NOMO-1 treated with dmso at 0.1 percent for 144 hours (cell line): ENCODE data around the gene PSKH1.

ENCODE experiments used
- DNase-seq: peaks from one replicate; lab custom pipeline; 2025; ENCODE audit not compliant: unreplicated experiment; lab: John Stamatoyannopoulos, UW

Gene PSKH1

DNA sequence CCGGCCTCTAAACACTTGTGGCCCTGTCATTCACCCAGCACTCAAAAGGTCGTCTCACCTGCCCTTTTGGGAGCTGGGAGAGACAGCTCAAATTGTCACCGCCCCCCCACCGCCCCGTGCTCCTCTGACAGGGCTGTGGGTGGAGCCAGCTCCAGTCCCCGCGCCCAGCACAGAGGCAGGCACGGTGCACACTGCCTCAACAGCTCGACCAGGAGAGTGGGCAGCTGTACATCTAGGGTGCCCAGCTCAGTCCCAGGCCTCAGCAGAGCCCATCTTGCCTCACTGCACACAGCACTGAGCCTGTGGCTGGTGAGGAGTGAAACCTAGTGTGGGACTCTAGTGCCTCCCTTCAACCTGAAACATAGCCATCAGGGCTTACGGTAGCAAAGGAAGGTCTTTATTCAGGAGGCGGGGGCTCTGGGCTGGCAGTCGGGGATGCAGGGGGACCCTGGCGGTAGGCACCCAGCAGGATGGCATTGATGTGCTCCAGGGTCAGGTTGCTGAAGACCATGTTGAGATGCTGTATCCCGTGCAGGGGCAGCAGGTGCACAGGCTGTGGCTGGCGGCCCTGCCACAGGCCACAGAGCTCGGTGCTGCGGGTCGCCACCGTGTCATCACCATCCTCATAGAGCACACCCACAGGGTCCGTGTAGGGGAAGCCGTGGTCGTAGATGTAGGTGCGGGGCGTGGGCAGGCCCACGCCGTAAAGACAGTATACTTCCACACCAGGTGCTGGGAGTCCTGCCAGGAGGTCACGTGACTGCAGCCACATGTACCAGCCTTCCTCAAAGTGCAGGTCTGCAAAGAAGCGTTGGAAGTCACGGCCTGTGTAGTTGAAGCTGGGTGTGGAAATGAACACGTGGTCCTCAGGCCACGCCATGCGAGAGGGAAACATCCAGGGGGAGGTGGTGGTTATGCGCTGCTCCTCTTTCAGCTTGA lies 46.7 kb downstream of the PSKH1 start:
- DNase-seq, result no peak

- no peak for DNase-seq
Observed at GRCh38 chr16:67940446-67941089, 47.5 kb downstream of the PSKH1 start.

DNA sequence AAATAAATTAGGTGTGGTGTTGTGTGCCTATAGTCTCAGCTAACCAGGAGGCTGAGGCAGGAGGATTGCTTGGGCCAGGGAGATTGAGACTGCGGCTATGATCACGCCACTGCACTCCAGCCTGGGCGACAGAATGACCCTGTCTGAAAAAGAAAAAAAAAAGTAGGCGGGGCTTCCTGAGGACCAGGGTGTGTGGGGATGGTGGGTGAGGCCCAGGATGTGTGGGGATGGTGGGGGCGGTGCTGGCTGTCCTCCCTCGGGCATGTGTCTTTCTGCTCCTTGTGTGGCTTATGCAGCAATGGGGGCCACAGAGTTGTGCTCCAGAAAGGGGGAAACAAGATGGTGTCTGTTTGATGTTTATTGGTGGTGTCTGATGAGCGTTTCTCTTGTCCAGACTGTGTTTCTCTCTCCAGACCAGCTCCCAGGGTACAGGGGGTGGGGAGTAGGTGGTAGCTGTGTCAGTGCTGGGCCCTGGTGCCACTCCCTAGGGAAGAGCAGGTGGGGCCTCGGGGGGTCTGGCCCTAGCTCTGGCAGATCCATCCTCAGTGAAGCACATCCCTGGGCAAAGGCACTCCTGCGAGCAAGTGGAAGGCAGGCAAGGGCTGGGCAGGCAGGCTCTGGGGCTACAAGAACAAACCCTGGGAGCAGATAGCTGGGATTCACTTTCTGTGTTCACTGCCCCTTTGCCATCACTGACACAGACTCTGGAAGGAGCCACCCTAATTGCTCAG lies 48.6 kb downstream of the PSKH1 start:
- DNase-seq, result no peak

DNA sequence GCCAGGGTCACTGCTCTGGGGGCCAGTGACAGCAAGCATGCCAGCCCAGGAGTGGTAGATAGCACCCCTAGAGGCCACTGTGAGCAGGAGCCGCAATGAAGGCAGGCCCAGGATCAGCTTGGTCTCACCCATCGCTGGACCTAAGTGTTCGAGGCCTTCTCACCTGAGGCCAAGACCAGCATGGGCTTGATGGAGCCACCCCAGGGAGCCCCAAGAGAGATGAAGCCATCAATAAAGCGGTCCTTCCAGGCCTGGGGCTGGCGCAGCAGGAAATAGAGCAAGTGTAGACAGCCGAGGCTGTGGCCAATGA lies 49.1 kb downstream of the PSKH1 start:
- DNase-seq, result no peak

- DNase-seq, result no peak
Observed at GRCh38 chr16:67942510-67943255, 49.6 kb downstream of the PSKH1 start.

- DNase-seq, result no peak
Observed at GRCh38 chr16:67943256-67943618, 50.2 kb downstream of the PSKH1 start.

DNA sequence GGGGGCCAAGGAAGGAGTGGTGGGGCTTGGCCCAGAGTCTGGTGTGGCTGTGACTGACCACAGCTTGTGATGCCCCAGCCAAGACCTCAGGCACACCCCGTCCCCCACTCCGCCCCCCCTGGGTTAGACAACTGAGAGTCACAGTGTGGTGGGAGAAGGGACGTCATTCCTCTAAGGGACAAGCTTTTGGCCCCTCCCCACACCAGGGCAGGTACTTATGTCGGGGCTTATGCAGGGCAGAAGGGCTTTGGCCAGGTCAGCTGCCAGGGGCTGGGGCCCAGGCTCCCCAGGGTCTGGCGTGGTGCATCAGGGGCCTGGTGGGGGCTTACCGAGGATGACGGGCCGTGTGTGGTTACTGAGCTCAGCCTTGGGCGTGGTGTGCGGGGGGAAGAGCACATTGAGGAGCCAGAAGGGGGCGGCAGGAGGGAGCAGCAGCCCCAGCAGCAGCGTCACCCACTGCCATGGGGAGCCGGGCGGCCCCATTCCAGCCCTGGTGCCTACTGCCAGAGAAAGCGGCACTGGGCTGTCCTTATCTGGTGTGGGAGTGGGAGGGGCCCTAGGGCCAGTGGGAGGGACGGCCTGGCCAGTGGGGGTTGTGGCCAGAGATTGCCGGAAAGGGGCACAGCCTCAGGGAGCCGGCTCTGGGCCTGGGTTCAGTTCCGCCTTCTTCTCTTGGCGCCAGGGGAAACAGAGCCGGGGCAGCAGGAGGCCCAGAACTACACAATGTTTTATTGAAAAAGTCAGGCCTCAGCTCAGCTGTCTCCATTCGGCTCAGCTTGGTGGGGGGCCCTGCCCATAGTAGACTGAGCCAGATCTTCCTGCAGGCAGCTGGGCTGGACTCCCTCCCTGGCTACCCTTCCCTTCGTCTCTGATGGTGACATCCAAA lies 50.8 kb downstream of the PSKH1 start, which contains the start of gene LCAT:
Gene LCAT, minus strand, starts transcription at position 502 of the 886 bp plus-strand sequence. Its CDS starts 19 bp downstream, at position 483.
- DNase-seq, result peak; percentile 42

GRCh38 chr16:67944690-67945391 lies 51.8 kb downstream of the PSKH1 start:
- no peak for DNase-seq

DNA sequence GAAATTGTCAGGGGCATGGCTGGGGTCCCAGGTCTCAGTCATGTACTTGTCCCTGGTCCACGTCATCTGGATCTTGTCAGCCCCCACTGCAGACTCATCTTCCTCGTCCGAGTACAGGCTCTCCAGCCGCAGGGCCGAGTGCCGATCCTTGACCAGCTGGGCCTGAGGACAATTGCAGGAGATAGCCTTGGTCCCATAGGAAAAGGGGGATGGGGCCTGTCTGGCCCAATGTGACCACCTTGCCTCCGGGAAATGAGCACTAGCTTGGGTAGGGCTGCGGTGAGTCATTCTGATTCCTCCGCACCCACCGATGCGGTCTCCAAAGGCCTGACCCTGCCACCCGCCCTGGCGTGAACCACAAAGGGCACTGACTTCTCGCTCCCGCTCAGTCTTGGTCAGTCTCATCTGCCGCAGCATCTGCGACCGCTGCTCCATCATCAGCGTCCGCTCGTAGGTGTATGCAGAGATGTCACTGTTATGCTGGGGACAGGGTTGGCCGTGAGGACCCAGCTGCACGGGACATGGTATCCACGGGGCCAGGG lies 52.4 kb downstream of the PSKH1 start:
- no peak for DNase-seq

DNA sequence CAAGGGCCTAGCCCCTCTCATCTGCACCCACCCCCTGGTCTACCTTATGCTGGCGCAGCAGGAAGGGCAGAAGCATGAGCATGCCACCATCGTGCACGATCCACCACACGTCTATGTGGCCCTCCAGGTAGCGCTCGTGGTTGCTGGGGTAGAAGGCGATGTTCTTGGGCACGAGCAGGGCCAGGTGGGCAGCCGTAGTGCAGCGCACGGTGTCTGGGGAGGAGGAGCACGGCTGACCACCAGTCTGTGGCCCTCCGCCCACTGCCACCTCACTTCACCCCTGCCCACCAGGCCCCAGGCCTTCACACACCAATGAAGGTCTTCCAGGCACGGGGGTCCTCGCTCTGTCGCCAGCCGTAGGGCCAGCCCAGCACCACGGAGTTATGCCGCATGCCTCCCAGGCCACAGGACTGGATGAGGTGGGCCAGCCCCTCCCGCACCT lies 53.1 kb downstream of the PSKH1 start:
- DNase-seq, result no peak

- DNase-seq, result no peak
Observed at GRCh38 chr16:67946966-67947558, 54.0 kb downstream of the PSKH1 start.

GRCh38 chr16:67948015-67948414 lies 55.0 kb downstream of the PSKH1 start:
- DNase-seq, result no peak

GRCh38 chr16:67949645-67950044 lies 56.6 kb downstream of the PSKH1 start:
- DNase-seq, result no peak

DNA sequence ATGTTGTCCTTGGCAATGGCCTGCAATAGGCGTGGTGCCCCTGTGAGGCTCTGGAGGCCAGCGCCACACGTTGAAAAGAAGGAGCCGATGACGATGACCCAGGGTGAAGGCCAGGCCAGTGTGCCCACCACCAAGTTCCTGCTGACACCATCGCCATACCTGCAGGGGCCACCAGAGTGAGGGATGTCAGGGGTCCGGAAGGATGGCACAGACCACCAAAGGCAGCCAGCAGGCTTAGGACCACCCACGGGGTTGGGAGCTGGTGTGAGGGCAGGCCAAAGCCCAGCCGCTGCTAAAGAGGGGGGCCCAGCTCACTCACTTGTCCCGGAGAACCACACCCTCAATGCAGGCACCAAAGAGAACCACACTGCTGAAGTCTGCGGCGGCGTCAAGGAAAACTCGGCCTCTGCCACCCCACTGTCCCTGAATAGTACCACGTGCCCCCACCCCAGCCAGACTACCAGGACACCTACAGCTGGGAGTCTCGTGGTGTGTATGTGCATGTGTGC lies 57.3 kb downstream of the PSKH1 start:
- no peak for DNase-seq

- DNase-seq, result no peak
Observed at GRCh38 chr16:67951485-67951884, 58.4 kb downstream of the PSKH1 start.

- DNase-seq, result no peak
Observed at GRCh38 chr16:67953641-67954375, 60.8 kb downstream of the PSKH1 start.

DNA sequence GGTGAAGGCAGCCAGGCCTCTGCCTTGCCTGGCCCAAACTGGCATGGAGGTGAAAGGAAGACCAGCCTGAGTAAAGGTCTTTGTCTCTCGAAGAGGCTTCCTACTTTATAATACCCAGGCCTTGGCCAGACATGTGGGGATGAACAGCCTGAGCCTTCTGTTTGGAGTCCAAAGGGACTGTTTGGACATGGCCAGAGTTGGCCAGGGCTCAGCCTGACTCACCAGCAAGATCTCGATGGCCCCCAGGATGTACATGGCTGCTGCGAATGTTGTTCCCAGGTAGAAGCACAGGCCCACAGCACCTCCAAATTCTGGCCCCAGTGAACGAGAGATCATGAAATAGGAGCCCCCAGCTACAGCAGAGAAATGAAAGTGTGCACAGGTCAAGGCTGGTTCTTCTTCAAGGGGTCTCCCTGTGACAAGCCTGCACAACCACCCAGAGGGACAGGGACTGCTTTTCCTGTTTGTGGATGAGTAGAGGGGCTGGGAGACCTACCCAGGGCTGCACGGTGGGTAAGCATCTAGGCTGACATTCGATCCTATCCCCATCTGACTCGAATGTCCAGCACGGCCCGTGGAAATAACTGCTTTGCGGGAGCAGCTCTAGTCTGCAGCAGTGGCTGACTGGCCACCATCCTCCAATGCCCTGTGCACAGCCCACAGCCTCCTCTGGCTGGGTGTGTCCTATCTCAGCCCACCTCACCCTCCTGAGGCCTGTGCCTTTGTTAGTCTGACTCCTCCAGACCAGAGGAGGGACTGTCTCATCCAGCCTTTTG lies 61.6 kb downstream of the PSKH1 start:
- DNase-seq, result no peak
